AG04449 (cell line): ENCODE results near the gene BEND6.

Experiments used
- CTCF ChIA-PET: fragments of 350-600 bp; formaldehyde crosslinking; extraction: SDS; loops from one replicate; lab custom pipeline; 2021; ENCODE audit warnings: antibody characterized with exemption; lab: Yijun Ruan, JAX
- POLR2A ChIA-PET: fragments of 400-600, 350-600 bp; formaldehyde crosslinking; extraction: SDS; loops from one replicate; lab custom pipeline; 2020; ENCODE audit warnings: antibody characterized with exemption, inconsistent platforms; lab: Yijun Ruan, JAX
- DNase-seq: peaks from one replicate; pipeline ENCODE4 v3.0.0-alpha.2; 2010; ENCODE audit warnings: low read depth, low spot score
- H3K4me3 ChIP-seq: 2 replicates; pipeline ENCODE4 v1.5.1; 2011; ENCODE audit warnings: low read depth, mild to moderate bottlenecking, control low read depth, low read length
- TF ChIP-seq, protein P1 (sequence below): IDR thresholded peaks from one replicate; pipeline ENCODE4 v1.5.1; 2011; ENCODE audit warnings: mild to moderate bottlenecking, moderate library complexity, low read length, control low read depth, inconsistent platforms; ENCODE audit not compliant: insufficient read depth; ENCODE audit errors: missing control alignments

The BEND6 gene

DNA sequence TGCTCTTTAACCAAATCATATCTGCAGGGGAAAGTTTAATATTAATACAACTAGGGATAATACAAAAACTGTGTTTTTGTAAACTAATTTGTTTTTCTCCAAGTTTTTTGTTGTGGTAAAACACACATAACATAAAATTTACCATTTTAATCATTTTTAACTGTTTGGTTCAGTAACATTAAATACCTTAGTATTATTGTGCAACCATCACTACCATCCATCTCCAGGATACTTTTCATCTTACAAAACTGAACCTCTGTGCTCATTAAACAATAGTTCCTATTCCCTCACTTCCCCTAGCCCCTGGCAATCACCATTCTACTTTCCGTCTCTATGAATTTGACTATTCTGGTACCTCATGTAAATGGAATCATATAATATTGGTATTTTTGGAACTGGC is 15.9 kb downstream of the BEND6 start:
- H3K4me3 ChIP-seq = no peak overlapping the region
- ChIA-PET CTCF (no interaction called here), POLR2A (no interaction called here)
- DNase-seq = no peak
- TF ChIP-seq, protein P1, sequence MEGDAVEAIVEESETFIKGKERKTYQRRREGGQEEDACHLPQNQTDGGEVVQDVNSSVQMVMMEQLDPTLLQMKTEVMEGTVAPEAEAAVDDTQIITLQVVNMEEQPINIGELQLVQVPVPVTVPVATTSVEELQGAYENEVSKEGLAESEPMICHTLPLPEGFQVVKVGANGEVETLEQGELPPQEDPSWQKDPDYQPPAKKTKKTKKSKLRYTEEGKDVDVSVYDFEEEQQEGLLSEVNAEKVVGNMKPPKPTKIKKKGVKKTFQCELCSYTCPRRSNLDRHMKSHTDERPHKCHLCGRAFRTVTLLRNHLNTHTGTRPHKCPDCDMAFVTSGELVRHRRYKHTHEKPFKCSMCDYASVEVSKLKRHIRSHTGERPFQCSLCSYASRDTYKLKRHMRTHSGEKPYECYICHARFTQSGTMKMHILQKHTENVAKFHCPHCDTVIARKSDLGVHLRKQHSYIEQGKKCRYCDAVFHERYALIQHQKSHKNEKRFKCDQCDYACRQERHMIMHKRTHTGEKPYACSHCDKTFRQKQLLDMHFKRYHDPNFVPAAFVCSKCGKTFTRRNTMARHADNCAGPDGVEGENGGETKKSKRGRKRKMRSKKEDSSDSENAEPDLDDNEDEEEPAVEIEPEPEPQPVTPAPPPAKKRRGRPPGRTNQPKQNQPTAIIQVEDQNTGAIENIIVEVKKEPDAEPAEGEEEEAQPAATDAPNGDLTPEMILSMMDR = no peak

DNA sequence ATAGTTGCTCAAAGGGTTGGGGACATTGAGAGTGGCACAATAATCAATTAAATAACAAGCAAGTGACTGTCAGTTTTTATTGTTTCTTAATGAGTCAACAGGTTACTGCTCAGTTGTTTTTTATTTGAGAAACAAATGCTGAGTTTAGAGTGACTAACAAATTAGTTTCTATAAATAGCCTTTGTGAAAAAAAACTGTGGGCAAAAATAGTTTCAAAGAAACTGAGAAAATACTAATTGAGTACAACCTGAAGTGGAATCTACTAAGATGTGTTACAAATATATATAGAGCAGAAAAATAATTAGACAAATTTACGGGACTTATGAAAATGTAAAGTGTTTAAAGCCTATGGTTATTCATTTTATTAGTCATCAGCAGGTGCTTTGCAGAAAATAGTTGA is 22.3 kb downstream of the BEND6 start:
- CTCF ChIA-PET = no interaction called here
- TF ChIP-seq, protein P1 = no peak
- DNase-seq = no peak
- H3K4me3 ChIP-seq = no peak overlapping the region
- POLR2A ChIA-PET = no interaction called here

DNA sequence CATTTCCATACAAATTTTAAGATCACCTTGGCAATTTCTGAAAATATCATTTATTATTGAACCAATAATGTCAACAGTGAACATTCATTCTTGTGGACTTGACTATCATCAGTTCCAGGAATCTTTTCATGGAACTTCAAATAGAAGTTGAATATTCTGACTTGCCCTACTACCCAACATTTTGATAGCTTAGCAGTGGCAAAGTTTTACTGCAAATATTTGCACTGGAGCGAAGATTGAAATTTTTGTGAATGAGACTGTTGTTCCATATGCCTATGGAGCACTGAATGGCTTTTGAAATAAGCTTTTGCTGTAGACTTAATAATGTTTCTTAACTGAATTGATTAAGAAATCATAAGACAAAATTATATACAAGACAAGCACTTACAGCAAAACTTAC is 23.6 kb downstream of the BEND6 start:
- no peak overlapping the region for H3K4me3 ChIP-seq
- TF ChIP-seq, protein P1 = no peak
- POLR2A ChIA-PET = no interaction called here
- DNase-seq = no peak
- CTCF ChIA-PET = no interaction called here

DNA sequence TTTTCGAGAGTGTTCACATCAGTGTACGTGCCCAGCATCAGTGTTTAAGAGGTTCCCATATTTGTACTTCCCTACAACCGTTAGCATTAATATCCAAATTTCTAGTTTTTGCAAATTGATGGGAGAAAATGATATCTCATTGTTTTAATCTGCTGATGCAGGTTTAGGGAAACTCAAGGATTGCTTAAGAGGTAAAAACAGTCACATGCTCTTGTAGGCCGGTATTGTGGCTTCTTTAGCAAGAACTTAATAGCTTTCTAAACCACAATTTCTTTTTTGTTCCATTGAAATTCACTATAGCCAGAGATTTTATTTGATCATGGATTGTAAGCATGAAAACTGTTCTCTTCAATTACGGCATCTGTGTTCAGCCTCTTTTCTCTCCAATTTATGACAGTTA is 29.5 kb downstream of the BEND6 start:
- no peak overlapping the region for H3K4me3 ChIP-seq
- TF ChIP-seq, protein P1 = no peak
- DNase-seq = no peak
- CTCF ChIA-PET = interaction anchor here (1.2 kb wide), 1 partner anchor 333 kb away, joined by 3 read pairs; the partner anchor contains the start of gene PRIM2
- POLR2A ChIA-PET = no interaction called here

DNA sequence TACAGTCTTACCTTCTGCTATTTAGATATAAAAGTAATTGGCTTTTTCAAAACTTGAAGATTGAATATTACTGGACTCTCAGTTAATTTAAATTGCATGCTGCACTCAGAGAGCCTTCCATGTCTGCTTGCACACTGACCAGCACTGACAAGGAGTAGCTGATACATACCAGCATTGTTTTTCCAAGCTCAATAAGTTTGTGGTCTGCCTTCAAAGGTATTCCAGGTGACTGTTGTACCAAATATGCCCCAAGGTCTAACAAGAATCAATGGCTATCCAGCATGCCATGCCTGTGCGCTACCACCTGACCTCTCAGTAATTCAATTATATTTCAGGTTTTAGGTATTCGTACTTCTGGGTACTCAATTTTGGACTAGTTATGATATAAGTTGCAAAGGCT is 30.0 kb downstream of the BEND6 start:
- DNase-seq = no peak
- CTCF ChIA-PET = interaction anchor here (1.2 to 2.1 kb wide), 2 partner anchors 36 to 332 kb away, joined by 3 to 6 read pairs; partner anchors contain the start of gene PRIM2
- TF ChIP-seq, protein P1 = no peak
- no peak overlapping the region for H3K4me3 ChIP-seq
- POLR2A ChIA-PET = no interaction called here

DNA sequence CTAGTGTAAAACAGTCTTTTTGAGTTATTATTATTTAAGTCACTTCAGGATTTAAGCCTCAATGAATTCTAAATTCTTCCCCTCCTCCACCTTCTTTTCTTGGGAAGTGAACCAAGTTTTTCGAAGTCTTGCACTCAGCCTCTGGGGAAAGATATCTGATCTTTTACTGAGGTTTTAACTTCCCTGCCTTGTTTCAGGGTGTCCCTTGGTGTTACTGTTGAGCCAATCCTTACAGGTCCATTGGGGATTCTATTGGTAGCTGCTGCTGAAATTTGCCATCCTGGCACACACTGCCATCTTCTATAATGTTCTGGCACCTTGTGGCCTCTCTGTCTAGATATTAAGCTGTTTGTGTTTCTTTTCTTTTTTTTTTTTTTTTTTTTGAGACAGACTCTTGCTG is 31.7 kb downstream of the BEND6 start:
- ChIA-PET POLR2A (no interaction called here), CTCF (interaction anchor here (1.4 to 2.1 kb wide), 2 partner anchors 34 to 84 kb away, joined by 3 to 6 read pairs; no protein-coding TSS in a partner anchor)
- TF ChIP-seq, protein P1 = no peak

More for the DNA sequence above, 31.7 kb downstream of the BEND6 start:
- H3K4me3 ChIP-seq = no peak overlapping the region
- no peak for DNase-seq
